Measurements from ENCODE around the gene PSPC1.
"Not testable (repeated sequence)": the region's sequence is repeated elsewhere in the genome, so short reads cannot be mapped to it uniquely, and the experiment has no call there.

The PSPC1 gene

DNA sequence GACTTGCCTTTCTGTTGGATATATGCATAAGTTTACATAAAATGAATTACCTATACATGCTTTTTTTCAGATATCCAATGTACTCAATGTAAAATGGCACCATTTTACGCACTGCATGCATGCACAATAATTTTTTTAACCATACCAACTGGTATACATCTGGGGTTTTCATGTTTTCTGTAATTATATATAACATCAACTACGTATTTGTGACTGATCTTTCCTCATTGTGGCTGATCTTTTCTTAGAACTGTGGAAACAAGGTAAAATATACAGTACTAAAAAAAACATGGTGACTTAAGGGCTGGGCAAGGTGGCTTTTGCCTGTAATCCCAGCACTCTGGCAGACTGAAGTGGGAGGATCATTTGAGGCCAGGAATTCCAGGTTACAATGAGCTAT is 18.5 kb downstream of the PSPC1 start:
- DNase-seq (ENCODE audit: low read depth in 2 of 2) = no peak

DNA sequence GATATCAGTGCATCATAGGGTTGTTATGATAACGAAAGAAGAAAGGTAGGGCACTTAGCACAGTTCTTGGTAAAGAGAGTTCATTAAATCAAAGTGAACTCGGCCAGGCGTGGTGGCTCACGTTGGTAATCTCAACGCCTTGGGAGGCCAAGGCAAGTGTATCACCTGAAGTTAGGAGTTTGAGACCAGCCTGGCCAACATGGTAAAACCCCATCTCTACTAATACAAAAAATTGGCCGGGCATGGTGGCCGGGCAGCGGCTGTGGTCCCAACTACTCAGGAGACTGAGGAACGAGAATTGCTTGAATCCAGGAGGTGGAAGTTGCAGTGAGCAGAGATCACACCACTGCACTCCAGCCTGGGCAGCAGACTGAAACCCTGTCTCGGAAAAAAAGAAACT is 19.1 kb downstream of the PSPC1 start:
- no peak for DNase-seq (ENCODE audit: low read depth in 2 of 2)

DNA sequence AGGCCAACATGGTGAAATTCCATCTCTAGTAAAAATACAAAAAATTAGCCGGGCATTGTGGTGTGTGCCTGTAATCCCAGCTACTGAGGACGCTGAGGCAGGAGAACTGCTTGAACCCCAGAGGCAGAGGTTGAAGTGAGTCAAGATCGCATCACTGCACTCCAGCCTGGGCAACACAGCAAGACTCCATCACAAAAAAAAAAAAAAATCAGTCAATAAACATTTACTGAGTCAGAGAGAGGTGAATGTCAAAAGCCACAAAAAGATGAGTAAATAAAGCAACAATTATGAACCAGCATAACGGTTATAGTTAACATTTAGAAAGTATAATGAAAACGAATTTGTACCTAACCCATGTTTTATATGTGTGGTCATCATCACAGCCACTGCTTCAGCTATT is 23.1 kb downstream of the PSPC1 start:
- no peak for DNase-seq (ENCODE audit: low read depth in 2 of 2)

DNA sequence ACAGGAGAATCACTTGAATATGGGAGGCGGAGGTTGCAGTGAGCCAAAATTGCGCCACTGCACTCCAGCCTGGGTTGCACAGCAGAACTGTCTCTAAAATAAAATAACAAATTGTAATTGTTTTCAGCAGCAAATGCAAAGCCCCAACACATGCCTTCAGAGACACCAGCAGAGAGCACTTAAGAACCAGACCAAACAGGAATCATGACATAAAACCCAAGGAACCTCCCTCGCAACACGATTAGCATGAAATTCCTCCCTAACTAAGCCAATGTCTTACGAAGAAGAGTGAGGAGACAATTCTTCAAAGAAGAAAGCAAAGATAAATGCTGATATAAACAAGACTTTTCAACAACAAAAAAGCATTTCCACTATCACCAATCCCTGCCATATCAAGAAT is 40.1 kb downstream of the PSPC1 start:
- no peak for DNase-seq (ENCODE audit: low read depth in 2 of 2)

DNA sequence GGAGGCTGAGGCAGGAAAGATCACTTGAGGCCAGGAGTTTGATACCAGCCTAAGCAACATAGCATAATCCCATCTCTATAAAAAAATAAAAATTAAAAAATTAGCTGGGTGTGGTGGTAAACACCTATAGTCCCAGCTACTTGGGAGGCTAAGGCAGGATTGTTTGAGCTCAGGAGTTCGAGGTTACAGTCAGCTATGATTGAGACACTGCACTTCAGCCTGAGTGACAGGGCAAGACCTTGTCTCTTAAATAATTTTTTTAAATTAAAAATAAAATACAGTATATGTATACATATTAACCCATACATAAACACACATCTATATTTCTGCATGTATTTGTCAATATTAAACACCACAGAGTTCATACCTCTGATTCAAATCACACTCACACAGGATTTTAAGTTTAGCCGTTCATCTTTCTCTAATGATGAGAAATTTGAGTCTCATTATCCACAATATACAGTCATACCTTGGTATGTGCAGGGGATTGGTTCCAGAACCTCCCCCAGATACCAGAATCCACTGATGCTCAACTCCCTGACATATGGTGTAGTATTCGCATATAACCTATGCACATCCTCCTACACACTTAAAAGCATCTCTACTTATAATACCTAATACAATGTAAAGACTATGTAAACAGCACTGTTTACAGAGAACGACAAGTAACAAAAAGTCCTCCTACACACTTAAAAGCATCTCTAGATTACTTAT is 44.7 kb downstream of the PSPC1 start:
- DNase-seq (ENCODE audit: low read depth in 2 of 2) = no peak

DNA sequence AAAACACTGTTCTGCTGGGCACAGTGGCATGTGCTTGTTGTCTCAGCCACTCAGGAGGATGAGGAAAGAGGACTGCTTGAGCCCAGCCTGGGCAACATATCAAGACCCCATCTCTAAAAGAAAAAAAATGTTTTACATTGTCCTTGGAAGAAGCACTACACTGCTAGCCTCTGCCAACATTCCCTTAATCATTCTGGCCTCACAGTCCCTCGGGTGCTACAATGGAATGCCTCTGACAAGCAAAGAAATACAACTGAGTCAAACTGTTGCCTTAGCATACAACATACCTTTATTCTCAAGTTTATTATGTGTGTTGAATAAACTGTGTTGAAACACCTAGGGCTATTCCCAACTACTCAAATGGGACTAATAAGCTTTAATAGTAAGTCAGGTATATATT is 56.1 kb downstream of the PSPC1 start:
- peak in 1 of 2 experiments; percentile 17 for DNase-seq (ENCODE audit: low read depth in 2 of 2)

DNA sequence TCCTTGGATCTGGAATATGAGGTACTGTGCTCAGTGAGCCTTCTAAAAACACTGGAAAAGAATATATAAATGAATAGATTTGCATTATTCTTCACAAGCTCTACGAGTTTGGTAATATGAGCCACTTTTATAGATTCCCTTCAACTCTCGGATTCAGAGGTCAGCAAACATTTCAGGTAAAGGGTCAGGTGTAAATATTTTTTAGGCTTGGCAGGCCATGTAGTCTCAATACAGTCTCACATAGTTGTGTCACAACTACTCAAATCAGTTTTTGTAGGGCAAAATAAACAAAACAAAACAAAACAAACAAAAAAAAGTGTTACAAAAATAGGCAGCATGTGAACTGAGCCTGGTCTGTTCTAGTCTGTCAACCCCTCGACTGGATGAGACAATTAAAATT is 57.4 kb downstream of the PSPC1 start:
- no peak for DNase-seq (ENCODE audit: low read depth in 2 of 2)

DNA sequence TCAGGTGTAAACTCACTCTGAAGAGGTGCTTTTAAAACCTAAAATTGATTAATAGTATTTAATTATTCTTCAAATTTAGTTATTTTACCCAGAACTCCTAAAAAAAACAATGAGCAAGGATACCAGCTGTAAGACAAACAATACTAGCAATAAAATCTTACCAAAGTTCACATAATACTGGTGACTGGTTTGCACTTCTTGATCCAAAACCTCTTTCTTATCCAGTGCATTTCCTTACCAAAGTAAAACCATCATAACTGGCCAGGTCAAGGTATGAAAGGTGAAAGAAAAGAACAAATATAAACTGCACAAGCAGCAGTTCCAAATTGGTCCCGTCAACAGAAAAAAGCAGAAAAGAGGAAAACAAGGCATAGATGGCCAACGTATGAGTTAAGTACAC is 62.7 kb downstream of the PSPC1 start:
- no peak for DNase-seq (ENCODE audit: low read depth in 2 of 2)

DNA sequence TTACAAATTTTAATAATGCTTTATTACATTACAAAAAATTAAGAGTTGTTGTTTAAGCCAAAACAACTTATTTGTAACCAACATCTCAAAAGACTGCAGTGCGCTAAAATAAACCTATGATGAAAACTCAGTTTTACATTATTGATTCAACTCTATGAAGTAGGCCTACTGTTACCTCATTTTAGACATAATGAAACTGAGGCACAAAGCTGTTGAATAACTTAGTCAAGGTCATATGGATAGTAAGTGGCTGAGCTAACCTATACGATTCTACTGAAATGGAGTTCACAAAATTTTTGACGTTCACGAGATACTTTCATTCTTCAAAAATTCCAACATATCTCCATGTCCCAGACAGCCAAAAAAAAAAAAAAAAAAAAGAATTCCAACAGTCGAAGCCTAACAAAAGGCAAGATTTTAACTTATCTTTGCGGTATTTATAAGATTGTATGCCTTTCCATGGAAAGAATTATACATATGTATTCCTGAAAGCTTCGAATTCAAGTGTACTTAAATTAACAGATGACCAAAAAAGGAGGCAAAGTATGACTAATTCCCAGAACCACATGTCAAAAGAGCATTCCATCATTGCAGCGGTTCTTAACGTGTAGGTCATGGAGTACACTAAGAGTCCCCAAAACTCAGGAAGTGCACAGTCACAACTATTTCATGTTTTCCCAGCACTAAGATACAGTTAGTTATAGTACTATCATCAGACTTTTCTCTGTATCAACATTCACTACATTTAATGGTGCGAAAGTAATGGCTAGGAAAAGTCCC is 69.4 kb downstream of the PSPC1 start:
- peak; percentile 8 to 11 for DNase-seq (ENCODE audit: low read depth in 2 of 2)

DNA sequence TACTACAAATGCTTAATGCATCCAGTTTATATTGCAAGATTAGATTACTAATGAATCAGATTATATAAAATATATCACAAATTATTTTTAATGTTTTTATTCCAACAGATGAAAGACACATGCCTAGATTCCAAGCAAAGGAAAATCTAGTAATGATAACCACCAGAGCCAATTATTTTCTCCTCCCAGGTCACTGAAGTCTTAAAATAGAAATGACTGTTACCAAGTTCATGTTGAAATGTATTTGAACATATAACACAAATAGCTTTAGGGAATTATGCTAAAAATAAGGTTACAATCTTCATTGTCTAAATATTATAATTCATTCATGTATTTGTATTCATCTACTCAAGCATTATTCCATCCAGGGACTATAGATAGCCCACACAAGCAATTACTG is 73.0 kb downstream of the PSPC1 start:
- not testable (repeated sequence) for DNase-seq (ENCODE audit: low read depth in 2 of 2)

DNA sequence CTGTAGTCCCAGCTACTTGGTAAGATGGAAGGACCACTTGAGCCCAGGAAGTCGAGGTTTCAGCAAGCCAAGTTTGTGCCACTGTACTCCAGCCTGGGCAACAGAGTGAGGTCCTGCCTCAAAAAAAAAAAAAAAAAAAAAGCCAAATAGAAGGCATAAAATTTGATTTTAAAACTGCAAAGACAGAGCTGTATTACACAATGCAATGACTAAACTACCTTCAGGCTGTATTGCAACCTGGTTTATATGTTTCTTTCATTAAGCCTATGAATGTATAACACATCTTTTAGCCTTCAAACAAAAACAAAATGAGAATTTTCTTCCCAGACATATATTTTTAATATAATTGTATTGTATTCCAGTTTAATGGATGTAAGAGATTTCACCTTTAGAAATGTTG is 73.7 kb downstream of the PSPC1 start:
- DNase-seq (ENCODE audit: low read depth in 2 of 2) = not testable (repeated sequence)

DNA sequence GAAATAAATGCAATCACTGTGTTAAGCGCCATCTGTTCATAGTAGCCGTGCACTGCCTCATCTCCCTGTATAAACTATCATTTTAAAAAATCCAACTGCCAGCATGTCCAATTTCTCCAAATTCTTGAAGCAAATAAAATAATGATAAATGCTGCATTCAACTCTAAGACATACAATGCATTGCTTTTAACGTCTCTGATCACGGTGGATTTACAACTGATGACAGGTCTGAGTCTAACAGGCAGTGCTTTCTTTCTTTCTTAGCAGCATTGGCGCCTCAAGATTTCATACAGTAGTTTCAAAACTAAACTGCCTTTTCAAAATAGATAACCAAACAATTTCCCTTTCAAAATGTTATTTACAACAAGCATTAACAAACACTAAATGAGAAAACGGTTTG is 78.5 kb downstream of the PSPC1 start:
- DNase-seq (ENCODE audit: low read depth in 2 of 2) = not testable (repeated sequence)

DNA sequence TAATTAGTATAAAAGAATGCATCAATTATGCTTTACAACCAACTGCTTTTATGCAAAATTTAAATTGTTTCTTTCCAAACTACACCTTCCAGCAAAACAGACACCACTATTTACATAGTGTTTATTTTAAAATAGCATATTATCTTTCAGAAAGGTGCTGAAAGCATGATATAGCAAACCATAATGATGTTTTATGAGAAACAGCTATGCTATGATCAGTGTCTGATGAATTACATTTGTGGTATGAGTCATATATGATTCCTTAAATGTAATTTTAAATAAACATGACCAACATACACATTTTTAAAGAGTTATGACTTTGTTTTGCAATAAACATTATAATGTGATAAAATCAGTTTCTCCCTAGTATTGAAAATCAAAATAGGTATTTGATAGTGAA is 81.1 kb downstream of the PSPC1 start:
- DNase-seq (ENCODE audit: low read depth in 2 of 2) = not testable (repeated sequence)

DNA sequence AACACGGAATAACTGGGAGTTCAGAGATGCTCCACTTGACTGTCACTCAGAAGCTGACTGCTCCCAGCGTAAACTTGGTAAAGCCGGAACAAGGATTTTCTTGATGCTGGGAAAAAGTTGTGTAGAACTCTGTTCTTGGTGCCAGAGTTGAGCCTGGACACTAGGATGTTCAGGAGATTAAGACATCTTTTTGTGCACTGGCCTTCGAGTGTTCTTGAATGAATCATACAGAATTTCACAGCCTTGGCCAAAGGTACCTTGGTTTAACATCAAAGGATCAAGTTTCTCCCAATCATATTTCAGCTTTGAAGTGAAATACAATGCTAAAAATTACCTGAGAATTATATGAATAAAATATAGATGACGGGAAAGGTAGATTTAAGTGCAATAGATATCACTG is 81.8 kb downstream of the PSPC1 start:
- not testable (repeated sequence) for DNase-seq (ENCODE audit: low read depth in 2 of 2)

DNA sequence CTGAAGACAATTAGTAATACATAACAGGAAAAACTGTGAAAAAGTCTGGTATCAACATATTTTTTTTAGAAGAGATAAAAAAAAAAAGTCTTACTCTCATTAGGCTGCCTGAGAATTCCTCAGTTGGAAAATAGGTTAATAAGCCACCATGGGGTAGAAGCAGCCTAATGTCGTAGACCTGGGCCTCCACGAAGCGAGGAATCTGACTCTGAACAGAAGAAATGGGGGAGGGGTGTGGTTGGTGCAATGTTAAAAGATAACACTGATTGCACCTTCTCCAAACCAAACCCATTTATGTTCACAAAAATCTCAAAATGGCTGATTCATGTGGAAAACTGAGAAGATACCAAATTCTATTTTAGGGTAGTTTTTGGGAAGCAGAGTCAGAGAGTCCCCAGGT is 86.9 kb downstream of the PSPC1 start:
- DNase-seq (ENCODE audit: low read depth in 2 of 2) = no peak

DNA sequence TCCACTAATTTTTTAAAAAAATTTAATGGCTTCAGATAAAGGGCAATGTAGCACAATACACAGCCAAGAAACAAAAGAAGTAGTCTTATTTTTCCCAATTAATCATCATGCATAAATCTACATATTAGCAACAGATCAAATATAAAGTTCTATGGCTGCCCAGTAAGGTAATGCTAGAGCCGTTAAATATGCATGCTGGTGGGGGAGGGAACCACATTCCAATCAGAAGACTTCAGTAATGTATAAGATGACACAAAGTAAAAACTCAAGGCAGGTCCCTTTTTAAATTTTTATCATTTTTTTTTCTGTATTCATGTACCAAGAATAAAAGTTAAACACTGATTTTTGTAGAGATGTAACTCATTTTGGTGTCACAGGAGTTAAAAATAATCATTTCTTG is 87.3 kb downstream of the PSPC1 start:
- DNase-seq (ENCODE audit: low read depth in 2 of 2) = no peak

DNA sequence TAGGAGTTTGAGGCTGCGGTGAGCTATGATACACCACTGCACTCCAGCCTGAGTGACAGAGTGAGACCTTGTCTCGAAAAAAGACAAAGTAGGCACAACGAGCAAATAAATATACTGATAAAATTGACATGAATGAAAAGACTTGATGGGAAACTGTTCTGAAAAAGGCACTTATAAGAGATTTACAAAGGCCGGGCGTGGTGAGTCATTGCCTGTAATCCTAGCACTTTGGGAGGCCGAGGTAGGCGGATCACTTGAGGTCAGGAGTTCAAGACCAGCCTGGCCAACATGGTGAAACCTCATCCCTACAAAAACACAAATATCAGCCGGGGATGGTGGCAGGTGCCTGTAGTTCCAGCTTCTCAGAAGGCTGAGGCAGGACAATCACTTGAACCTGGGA is 91.3 kb downstream of the PSPC1 start:
- not testable (repeated sequence) for DNase-seq (ENCODE audit: low read depth in 2 of 2)

DNA sequence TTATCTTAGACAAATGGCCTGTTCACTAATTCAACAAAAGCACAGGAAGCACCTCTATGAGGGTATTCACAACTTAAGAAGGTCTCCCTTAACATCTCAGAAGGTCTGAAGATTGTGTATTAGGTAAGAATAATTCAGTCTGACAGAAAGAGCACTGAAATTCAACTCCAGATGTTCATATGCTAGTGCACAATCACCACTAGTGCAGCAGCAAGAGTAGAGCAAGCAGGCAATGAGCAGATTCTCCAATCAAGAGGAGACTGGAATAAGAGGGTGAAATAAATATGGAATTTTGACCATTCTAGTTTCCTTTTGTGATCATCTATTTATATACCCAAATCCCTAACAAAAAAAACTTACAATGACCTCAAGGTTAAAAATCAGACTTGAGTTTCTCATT is 97.3 kb downstream of the PSPC1 start:
- no peak for DNase-seq (ENCODE audit: low read depth in 2 of 2)

DNA sequence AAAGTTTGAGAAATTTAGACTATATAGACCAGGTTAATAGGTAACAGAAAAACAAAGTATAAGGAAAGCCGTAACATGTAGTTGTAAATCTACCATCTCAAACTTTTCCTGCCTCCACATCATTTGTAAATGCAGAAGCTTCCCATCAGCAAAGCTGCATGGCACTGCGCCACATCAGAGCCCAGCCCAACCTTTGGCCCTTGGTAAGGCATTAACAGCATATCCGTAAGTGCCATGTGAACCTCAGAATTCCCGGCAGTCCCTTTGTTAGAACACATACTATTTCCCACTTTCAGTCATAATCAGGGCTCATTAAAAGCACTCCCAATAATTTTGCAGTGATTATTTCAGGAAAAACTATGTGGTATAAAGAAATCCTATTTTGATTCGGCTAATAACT is 97.7 kb downstream of the PSPC1 start:
- DNase-seq (ENCODE audit: low read depth in 2 of 2) = no peak

DNA sequence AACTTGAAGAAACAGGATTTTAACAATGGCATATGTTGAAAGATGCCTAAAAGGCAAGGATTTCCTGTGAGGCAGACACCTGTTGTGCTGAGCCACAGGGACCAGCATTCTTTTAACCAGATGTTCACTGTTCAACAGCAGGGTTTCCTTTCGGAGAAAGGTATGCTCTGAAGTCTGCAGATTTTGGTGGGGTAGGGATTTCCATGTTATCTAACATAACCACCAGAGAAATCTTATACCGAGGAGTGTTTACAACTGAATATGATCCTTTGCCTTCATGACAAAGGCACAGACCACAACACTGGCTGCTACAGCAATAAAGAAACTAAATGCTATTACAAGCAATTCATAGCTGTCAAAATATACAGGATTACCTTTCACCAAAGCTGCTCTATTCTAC is 101.2 kb downstream of the PSPC1 start:
- no peak for DNase-seq (ENCODE audit: low read depth in 2 of 2)

DNA sequence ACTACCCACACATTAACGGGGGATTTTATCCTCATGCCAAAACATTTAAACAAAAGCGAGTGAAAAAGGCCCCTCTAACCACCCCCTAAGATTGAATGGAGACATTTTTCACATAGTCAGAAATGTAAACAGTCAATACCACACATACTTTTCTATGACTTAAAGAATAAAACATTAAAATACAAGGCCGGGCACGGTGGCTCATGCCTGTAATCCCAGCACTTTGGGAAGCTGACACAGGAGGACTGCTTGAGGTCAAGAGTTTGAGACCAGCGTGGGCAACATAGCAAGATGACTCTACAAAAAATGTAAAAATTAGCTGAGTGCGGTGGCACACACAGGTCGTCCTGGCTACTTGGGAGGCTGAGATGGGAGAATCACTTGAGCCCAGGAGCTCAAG is 102.0 kb downstream of the PSPC1 start:
- no peak for DNase-seq (ENCODE audit: low read depth in 2 of 2)

DNA sequence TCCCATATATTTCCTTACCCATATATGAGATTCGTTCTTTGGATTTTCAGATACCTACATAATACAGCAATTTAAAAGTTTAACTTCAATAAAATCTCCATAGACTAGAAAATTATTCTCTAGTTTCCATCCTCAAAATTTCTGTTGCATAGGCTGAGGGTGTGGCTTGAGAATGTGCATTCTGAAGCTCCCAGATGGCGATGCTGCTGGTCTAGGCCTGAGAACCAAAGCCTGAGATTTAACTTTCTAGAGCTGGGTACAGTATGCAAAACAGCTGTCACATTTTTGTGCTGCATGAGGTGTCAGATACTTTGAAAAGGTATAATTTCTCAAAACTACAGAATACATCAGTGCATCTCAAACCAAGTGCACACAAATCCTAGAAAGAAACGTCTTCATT is 106.6 kb downstream of the PSPC1 start:
- DNase-seq (ENCODE audit: low read depth in 2 of 2) = no peak

DNA sequence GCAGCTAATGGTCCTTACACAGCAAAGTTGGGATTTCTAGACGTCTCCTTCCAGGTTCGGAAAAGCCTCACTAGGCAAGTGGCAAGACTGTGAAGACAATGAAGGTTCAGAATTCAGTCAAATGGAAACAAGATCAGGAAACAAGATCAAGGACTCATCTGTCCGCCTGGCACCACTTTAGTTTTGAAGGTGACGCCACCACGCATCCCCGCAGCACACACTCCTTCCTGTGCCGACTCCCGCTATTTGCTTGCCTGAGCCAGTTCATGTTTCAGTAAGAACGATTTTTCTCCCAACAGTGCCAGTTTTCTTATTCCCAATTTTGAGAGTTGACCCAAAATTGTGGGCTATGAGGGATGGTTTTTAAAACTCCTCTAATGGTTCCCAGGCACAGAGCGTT is 107.8 kb downstream of the PSPC1 start:
- no peak for DNase-seq (ENCODE audit: low read depth in 2 of 2)
